M059J (cell line): ENCODE results near the gene POTEI. TPM values are rescaled to one million over a fixed set of nuclear protein-coding genes. Genes with fewer than 3 reads are reported as not detected.
A peak's percentile ranks its signal among the peaks of the same experiment; 100 is the strongest.
"Not testable (repeated sequence)": the region's sequence is repeated elsewhere in the genome, so short reads cannot be mapped to it uniquely, and the experiment has no call there.

Experiments used
- DNase-seq: peaks from one replicate; pipeline ENCODE4 v3.0.0-alpha.2; 2012; ENCODE audit warnings: low read depth
- total RNA-seq: library from RNA; depleted of rRNA; stranded (reverse); fragments of >200 nt; shearing (Covaris generic); gene quantifications from 2 replicates; pipeline ENCODE4 v1.2.3, GENCODE V29; 2014; rRNA removed

POTEI gene
- total RNA-seq, 1 experiment from 2014 or later, result not detected

- not testable (repeated sequence) for DNase-seq
These were observed 53.7 kb downstream of the POTEI start for GRCh38 chr2:130455413-130455812.

- peak; percentile 0 for DNase-seq
These were observed 54.4 kb downstream of the POTEI start for GRCh38 chr2:130454712-130455083.

GRCh38 chr2:130453955-130454711 is 55.0 kb downstream of the POTEI start:
- DNase-seq, result not testable (repeated sequence)

GRCh38 chr2:130452897-130453296 is 56.2 kb downstream of the POTEI start:
- not testable (repeated sequence) for DNase-seq

- not testable (repeated sequence) for DNase-seq
These were observed 57.3 kb downstream of the POTEI start for GRCh38 chr2:130451823-130452222.

GRCh38 chr2:130451278-130451677 is 57.9 kb downstream of the POTEI start:
- not testable (repeated sequence) for DNase-seq

GRCh38 chr2:130450366-130450765 is 58.8 kb downstream of the POTEI start:
- DNase-seq, result not testable (repeated sequence)

- peak; percentile 43 for DNase-seq
These were observed 81.5 kb downstream of the POTEI start for GRCh38 chr2:130427631-130428030.

- not testable (repeated sequence) for DNase-seq
These were observed 90.3 kb downstream of the POTEI start for GRCh38 chr2:130418845-130419244.

- not testable (repeated sequence) for DNase-seq
These were observed 92.4 kb downstream of the POTEI start for GRCh38 chr2:130416693-130417092.

Other genes with a start within 250 kb of the POTEI start
- gene IMP4, start 166.4 kb downstream of the POTEI start, total RNA-seq, result 91.1 and 97.3 TPM in 2 replicates
- 16.5 and 19.0 TPM in 2 replicates for gene PTPN18, start 153.3 kb downstream of the POTEI start, total RNA-seq
- gene CFC1B, start 11.9 kb upstream of the POTEI start, total RNA-seq, result not detected in 2 replicates
- gene CFC1, start 90.2 kb upstream of the POTEI start, total RNA-seq, result not detected in 2 replicates
- gene POTEJ, start 102.1 kb upstream of the POTEI start, total RNA-seq, result not detected in 2 replicates
- gene GPR148, start 219.7 kb upstream of the POTEI start, total RNA-seq, result not detected in 2 replicates
- not detected in 2 replicates for gene AMER3, start 246.2 kb upstream of the POTEI start, total RNA-seq